ENCODE results near the gene EHBP1L1.

- no peak for TF ChIP-seq POLR2AphosphoS5 (IDR thresholded peaks at IDR 0.05; ENCODE audit: borderline replicate concordance, low read depth, low read length)
- TF ChIP-seq EZH2 (IDR thresholded peaks at IDR 0.05), result no peak
Observed at GRCh38 chr11:65579291-65579690, 3.4 kb downstream of the EHBP1L1 start.
